Measurements from ENCODE around the gene SLC24A3.

SLC24A3 gene

GRCh38 chr20:19528286-19529030 is 316.0 kb downstream of the SLC24A3 start:
- TF ChIP-seq ZNF8 (CRISPR knock-in tag; IDR thresholded peaks at IDR 0.05) (no peak), PPARA (CRISPR knock-in tag; IDR thresholded peaks at IDR 0.05; ENCODE audit: borderline replicate concordance) (no peak)
- no peak for ATAC-seq

DNA sequence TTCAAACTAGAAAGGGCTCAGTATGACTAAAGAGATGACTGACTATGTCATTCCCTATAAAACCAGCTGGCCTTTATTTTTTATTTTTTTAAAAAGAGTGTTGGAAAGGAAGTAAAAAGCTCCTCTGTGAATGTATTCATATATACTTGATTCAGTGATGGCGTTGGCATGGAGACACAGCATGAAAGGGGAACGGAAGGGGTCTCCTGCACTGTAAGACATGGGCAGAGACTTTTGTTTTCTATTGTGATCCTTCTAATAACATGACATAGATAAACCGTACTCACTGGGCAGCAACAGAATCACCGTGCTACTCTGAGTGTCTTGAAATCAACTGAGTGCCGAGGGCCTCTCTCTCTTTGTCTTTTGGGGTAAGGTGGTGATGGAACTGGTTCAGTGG is 317.6 kb downstream of the SLC24A3 start:
- TF ChIP-seq ZFP3 (CRISPR knock-in tag; IDR thresholded peaks at IDR 0.05) (no peak), OSR1 (CRISPR knock-in tag; IDR thresholded peaks at IDR 0.05) (no peak), BACH2 (CRISPR knock-in tag; IDR thresholded peaks at IDR 0.05; ENCODE audit: borderline replicate concordance) (no peak), RARB (CRISPR knock-in tag; IDR thresholded peaks at IDR 0.05) (no peak), ISL1 (CRISPR knock-in tag; IDR thresholded peaks at IDR 0.05) (no peak), ZNF70 (CRISPR knock-in tag; IDR thresholded peaks at IDR 0.05) (no peak), SNAI2 (CRISPR knock-in tag; IDR thresholded peaks at IDR 0.05) (no peak), ESRRG (CRISPR knock-in tag; IDR thresholded peaks at IDR 0.05) (no peak), CSDC2 (CRISPR knock-in tag; IDR thresholded peaks at IDR 0.05) (no peak), TCF4 (CRISPR knock-in tag; IDR thresholded peaks at IDR 0.05; ENCODE audit: borderline replicate concordance) (no peak), ARNTL (CRISPR knock-in tag; IDR thresholded peaks at IDR 0.05; ENCODE audit: borderline replicate concordance, low read depth) (no peak), CSRNP3 (CRISPR knock-in tag; IDR thresholded peaks at IDR 0.05) (no peak), ZFP30 (CRISPR knock-in tag; IDR thresholded peaks at IDR 0.05) (no peak), ZNF565 (CRISPR knock-in tag; conservative IDR thresholded peaks at IDR 0.05; ENCODE audit: low read depth) (no peak), GLIS3 (CRISPR knock-in tag; IDR thresholded peaks at IDR 0.05) (no peak), POU6F1 (CRISPR knock-in tag; IDR thresholded peaks at IDR 0.05; ENCODE audit: borderline replicate concordance, low read depth) (no peak)
- TF ChIP-seq, protein P1, sequence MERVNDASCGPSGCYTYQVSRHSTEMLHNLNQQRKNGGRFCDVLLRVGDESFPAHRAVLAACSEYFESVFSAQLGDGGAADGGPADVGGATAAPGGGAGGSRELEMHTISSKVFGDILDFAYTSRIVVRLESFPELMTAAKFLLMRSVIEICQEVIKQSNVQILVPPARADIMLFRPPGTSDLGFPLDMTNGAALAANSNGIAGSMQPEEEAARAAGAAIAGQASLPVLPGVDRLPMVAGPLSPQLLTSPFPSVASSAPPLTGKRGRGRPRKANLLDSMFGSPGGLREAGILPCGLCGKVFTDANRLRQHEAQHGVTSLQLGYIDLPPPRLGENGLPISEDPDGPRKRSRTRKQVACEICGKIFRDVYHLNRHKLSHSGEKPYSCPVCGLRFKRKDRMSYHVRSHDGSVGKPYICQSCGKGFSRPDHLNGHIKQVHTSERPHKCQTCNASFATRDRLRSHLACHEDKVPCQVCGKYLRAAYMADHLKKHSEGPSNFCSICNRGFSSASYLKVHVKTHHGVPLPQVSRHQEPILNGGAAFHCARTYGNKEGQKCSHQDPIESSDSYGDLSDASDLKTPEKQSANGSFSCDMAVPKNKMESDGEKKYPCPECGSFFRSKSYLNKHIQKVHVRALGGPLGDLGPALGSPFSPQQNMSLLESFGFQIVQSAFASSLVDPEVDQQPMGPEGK (CRISPR knock-in tag; IDR thresholded peaks at IDR 0.05; ENCODE audit: borderline replicate concordance), result no peak
- no peak for ATAC-seq

DNA sequence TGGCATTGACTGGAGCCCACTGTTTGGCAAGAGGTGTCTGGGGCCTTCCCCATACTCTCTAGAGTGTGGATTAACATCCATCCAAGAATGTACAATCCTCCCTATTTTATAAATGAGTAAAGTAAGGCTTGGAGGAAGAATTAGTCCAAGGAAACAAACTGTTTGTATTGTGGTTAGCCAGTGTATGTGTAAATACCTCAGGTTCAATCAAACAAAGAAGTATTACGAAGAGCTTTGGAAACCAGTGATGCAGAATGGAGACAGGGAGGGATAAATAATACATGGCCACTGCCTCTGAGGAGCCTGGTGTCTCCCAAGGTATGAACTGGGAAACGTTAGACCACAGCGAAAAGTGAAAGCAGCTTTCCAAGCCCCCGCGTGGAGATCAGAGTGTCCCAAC is 319.0 kb downstream of the SLC24A3 start:
- TF ChIP-seq, protein P2, sequence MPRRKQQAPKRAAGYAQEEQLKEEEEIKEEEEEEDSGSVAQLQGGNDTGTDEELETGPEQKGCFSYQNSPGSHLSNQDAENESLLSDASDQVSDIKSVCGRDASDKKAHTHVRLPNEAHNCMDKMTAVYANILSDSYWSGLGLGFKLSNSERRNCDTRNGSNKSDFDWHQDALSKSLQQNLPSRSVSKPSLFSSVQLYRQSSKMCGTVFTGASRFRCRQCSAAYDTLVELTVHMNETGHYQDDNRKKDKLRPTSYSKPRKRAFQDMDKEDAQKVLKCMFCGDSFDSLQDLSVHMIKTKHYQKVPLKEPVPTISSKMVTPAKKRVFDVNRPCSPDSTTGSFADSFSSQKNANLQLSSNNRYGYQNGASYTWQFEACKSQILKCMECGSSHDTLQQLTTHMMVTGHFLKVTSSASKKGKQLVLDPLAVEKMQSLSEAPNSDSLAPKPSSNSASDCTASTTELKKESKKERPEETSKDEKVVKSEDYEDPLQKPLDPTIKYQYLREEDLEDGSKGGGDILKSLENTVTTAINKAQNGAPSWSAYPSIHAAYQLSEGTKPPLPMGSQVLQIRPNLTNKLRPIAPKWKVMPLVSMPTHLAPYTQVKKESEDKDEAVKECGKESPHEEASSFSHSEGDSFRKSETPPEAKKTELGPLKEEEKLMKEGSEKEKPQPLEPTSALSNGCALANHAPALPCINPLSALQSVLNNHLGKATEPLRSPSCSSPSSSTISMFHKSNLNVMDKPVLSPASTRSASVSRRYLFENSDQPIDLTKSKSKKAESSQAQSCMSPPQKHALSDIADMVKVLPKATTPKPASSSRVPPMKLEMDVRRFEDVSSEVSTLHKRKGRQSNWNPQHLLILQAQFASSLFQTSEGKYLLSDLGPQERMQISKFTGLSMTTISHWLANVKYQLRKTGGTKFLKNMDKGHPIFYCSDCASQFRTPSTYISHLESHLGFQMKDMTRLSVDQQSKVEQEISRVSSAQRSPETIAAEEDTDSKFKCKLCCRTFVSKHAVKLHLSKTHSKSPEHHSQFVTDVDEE (CRISPR knock-in tag; IDR thresholded peaks at IDR 0.05), result no peak
- TF ChIP-seq, protein P3, sequence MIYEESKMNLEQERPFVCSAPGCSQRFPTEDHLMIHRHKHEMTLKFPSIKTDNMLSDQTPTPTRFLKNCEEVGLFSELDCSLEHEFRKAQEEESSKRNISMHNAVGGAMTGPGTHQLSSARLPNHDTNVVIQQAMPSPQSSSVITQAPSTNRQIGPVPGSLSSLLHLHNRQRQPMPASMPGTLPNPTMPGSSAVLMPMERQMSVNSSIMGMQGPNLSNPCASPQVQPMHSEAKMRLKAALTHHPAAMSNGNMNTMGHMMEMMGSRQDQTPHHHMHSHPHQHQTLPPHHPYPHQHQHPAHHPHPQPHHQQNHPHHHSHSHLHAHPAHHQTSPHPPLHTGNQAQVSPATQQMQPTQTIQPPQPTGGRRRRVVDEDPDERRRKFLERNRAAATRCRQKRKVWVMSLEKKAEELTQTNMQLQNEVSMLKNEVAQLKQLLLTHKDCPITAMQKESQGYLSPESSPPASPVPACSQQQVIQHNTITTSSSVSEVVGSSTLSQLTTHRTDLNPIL (CRISPR knock-in tag; IDR thresholded peaks at IDR 0.05; ENCODE audit: low read depth), result no peak
- TF ChIP-seq ZNF565 (CRISPR knock-in tag; conservative IDR thresholded peaks at IDR 0.05; ENCODE audit: low read depth) (no peak), BACH2 (CRISPR knock-in tag; IDR thresholded peaks at IDR 0.05; ENCODE audit: borderline replicate concordance) (no peak), ZFP30 (CRISPR knock-in tag; IDR thresholded peaks at IDR 0.05) (no peak), GLIS3 (CRISPR knock-in tag; IDR thresholded peaks at IDR 0.05) (no peak), POU6F1 (CRISPR knock-in tag; IDR thresholded peaks at IDR 0.05; ENCODE audit: borderline replicate concordance, low read depth) (no peak), TOX (CRISPR knock-in tag; IDR thresholded peaks at IDR 0.05; ENCODE audit: borderline replicate concordance) (no peak), OSR1 (CRISPR knock-in tag; IDR thresholded peaks at IDR 0.05) (no peak), ESRRG (CRISPR knock-in tag; IDR thresholded peaks at IDR 0.05) (no peak), ZNF8 (CRISPR knock-in tag; IDR thresholded peaks at IDR 0.05) (no peak), TCF4 (CRISPR knock-in tag; IDR thresholded peaks at IDR 0.05; ENCODE audit: borderline replicate concordance) (no peak), PPARA (CRISPR knock-in tag; IDR thresholded peaks at IDR 0.05; ENCODE audit: borderline replicate concordance) (no peak), ZFP3 (CRISPR knock-in tag; IDR thresholded peaks at IDR 0.05) (no peak), SNAI2 (CRISPR knock-in tag; IDR thresholded peaks at IDR 0.05) (no peak), ISL1 (CRISPR knock-in tag; IDR thresholded peaks at IDR 0.05) (no peak)
- TF ChIP-seq, protein P1 (CRISPR knock-in tag; IDR thresholded peaks at IDR 0.05; ENCODE audit: borderline replicate concordance), result no peak
- no peak for ATAC-seq
